Activated B cell treated with CpG ODN at 0.5 μM for 24 hours (primary cell): Measurements from ENCODE around the gene TMEM63B. TPM values are rescaled to one million over a fixed set of nuclear protein-coding genes. Genes with fewer than 3 reads are reported as not detected.

Experiments used
- ATAC-seq: fragments of 200-7000 bp; cut with Tn5 transposase; one replicate; pipeline ENCODE4 v1.10.0; 2021; ENCODE audit warnings: low read depth, mild to moderate bottlenecking, moderate library complexity
- CTCF ChIA-PET: fragments of 350-600 bp; sonication (Branson Sonifier 250); formaldehyde crosslinking; loops from one replicate; lab custom pipeline; 2021; ENCODE audit warnings: antibody characterized with exemption; lab: Charles Lee
- POLR2A ChIA-PET: fragments of 350-600 bp; sonication (Branson Sonifier 250); formaldehyde crosslinking; loops from one replicate; lab custom pipeline; 2021; ENCODE audit warnings: antibody characterized with exemption; lab: Charles Lee
- DNase-seq: peaks from one replicate; pipeline ENCODE4 v3.0.0; 2022
- H3K27ac Mint-ChIP-seq: one replicate; pipeline ENCODE4 v1.8.0; 2020; ENCODE audit warnings: mixed read lengths
- H3K27me3 Mint-ChIP-seq: one replicate; pipeline ENCODE4 v1.8.0; 2021; ENCODE audit warnings: mixed read lengths
- H3K36me3 Mint-ChIP-seq: one replicate; pipeline ENCODE4 v1.8.0; 2021; ENCODE audit warnings: low read depth, mixed read lengths
- H3K4me1 Mint-ChIP-seq: one replicate; pipeline ENCODE4 v1.8.0; 2021; ENCODE audit warnings: mixed read lengths
- H3K4me3 Mint-ChIP-seq: one replicate; pipeline ENCODE4 v1.8.0; 2020; ENCODE audit warnings: mild to moderate bottlenecking, mixed read lengths
- H3K9me3 Mint-ChIP-seq: one replicate; pipeline ENCODE4 v1.8.0; 2020; ENCODE audit warnings: mixed read lengths
- intact Hi-C: fragments of 100-400 bp; cut with micrococcal nuclease; formaldehyde crosslinking; loops from one replicate; pipeline ENCODE4 v1.15.1; 2024
- total RNA-seq: library from RNA; stranded (reverse); gene quantifications from 2 replicates; pipeline ENCODE4 v1.2.3, GENCODE V29; 2022
- TF ChIP-seq, protein P1 (sequence below): fragments of 200-600 bp; IDR thresholded peaks from one replicate; pipeline ENCODE4 v1.8.0; 2022; ENCODE audit warnings: antibody characterized with exemption, mild to moderate bottlenecking

The TMEM63B gene
- total RNA-seq, 1 donor from 2014 or later: 13.9 TPM

- TF ChIP-seq, protein P1, sequence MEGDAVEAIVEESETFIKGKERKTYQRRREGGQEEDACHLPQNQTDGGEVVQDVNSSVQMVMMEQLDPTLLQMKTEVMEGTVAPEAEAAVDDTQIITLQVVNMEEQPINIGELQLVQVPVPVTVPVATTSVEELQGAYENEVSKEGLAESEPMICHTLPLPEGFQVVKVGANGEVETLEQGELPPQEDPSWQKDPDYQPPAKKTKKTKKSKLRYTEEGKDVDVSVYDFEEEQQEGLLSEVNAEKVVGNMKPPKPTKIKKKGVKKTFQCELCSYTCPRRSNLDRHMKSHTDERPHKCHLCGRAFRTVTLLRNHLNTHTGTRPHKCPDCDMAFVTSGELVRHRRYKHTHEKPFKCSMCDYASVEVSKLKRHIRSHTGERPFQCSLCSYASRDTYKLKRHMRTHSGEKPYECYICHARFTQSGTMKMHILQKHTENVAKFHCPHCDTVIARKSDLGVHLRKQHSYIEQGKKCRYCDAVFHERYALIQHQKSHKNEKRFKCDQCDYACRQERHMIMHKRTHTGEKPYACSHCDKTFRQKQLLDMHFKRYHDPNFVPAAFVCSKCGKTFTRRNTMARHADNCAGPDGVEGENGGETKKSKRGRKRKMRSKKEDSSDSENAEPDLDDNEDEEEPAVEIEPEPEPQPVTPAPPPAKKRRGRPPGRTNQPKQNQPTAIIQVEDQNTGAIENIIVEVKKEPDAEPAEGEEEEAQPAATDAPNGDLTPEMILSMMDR: no peak
- Mint-ChIP-seq H3K27me3 (no peaks in the 10 kb centered on the region), H3K36me3 (peaks cover 80% of the 10 kb centered on the region), H3K4me1 (peaks cover 3% of the 10 kb centered on the region), H3K9me3 (no peaks in the 10 kb centered on the region), H3K4me3 (no peak overlapping the region), H3K27ac (no peak overlapping the region)
- DNase-seq (no peak), ATAC-seq (no peak)
- ChIA-PET POLR2A (interaction anchor here (0.5 kb wide), 1 partner anchor 164 kb away, joined by 3 read pairs; no protein-coding TSS in a partner anchor), CTCF (interaction anchor here (1.6 kb wide), 1 partner anchor 10 kb away, joined by 4 read pairs; no protein-coding TSS in a partner anchor)
- intact Hi-C loops: no loop called here
Observed at GRCh38 chr6:44110966-44111365, 16.4 kb upstream of the TMEM63B start.

- intact Hi-C loops: no loop called here
- H3K27me3 Mint-ChIP-seq: no peaks in the 10 kb centered on the region
- H3K27ac Mint-ChIP-seq: no peak overlapping the region
- no peak overlapping the region for H3K4me3 Mint-ChIP-seq
- TF ChIP-seq, protein P1: no peak
- DNase-seq (no peak), ATAC-seq (no peak)
- H3K9me3 Mint-ChIP-seq: no peaks in the 10 kb centered on the region
- ChIA-PET CTCF (interaction anchor here (0.9 to 1.6 kb wide), 2 partner anchors 11 to 15 kb away, joined by 4 read pairs; no protein-coding TSS in a partner anchor), POLR2A (no interaction called here)
- H3K4me1 Mint-ChIP-seq: peaks cover 4% of the 10 kb centered on the region
- H3K36me3 Mint-ChIP-seq: peaks cover 81% of the 10 kb centered on the region
Observed at GRCh38 chr6:44111434-44112417, 15.6 kb upstream of the TMEM63B start.

GRCh38 chr6:44113414-44113813, 13.9 kb upstream of the TMEM63B start:
- intact Hi-C loops: no loop called here
- no peak overlapping the region for H3K4me3 Mint-ChIP-seq
- TF ChIP-seq, protein P1: no peak
- ATAC-seq (no peak), DNase-seq (no peak)
- H3K4me1 Mint-ChIP-seq: peaks cover 13% of the 10 kb centered on the region
- ChIA-PET POLR2A (no interaction called here), CTCF (no interaction called here)
- H3K27ac Mint-ChIP-seq: no peak overlapping the region
- H3K36me3 Mint-ChIP-seq: peaks cover 80% of the 10 kb centered on the region
- no peaks in the 10 kb centered on the region for H3K9me3 Mint-ChIP-seq
- H3K27me3 Mint-ChIP-seq: no peaks in the 10 kb centered on the region

- Mint-ChIP-seq H3K27ac (no peak overlapping the region), H3K27me3 (no peaks in the 10 kb centered on the region), H3K9me3 (no peaks in the 10 kb centered on the region), H3K4me1 (peaks cover 28% of the 10 kb centered on the region), H3K4me3 (no peak overlapping the region), H3K36me3 (peaks cover 62% of the 10 kb centered on the region)
- TF ChIP-seq, protein P1: no peak
- ChIA-PET POLR2A (no interaction called here), CTCF (no interaction called here)
- intact Hi-C loops: no loop called here
- DNase-seq: no peak
- ATAC-seq: no peak
Observed at GRCh38 chr6:44115866-44116265, 11.5 kb upstream of the TMEM63B start.

- CTCF ChIA-PET: no interaction called here
- TF ChIP-seq, protein P1: no peak
- no peak overlapping the region for H3K27ac Mint-ChIP-seq
- ATAC-seq: no peak
- peaks cover 53% of the 10 kb centered on the region for H3K36me3 Mint-ChIP-seq
- DNase-seq: no peak
- no peaks in the 10 kb centered on the region for H3K27me3 Mint-ChIP-seq
- intact Hi-C loops: no loop called here
- POLR2A ChIA-PET: interaction anchor here (0.7 kb wide), 1 partner anchor 497 kb away, joined by 17 read pairs; no protein-coding TSS in a partner anchor
- no peaks in the 10 kb centered on the region for H3K9me3 Mint-ChIP-seq
- H3K4me3 Mint-ChIP-seq: no peak overlapping the region
- peaks cover 34% of the 10 kb centered on the region for H3K4me1 Mint-ChIP-seq
Observed at GRCh38 chr6:44116641-44117382, 10.5 kb upstream of the TMEM63B start.
